Measurements from ENCODE around the gene RASL11A. TPM values are rescaled to one million over a fixed set of nuclear protein-coding genes. Genes with fewer than 3 reads are reported as not detected.

Gene RASL11A
- total and polyA plus RNA-seq, 2 of the 8 experiments (the other 6 are each of a cell fraction or from before 2014, with no cell fraction given): 2.9 to 6.8 TPM

- Histone ChIP-seq H3K9ac (replicated peaks in 1 of 4; ENCODE audit: extremely low read depth in 1 of 4, low read depth in 3 of 4, low read length in 3 of 4) (peak overlapping the region; percentile 95 to 100 (median 100)), H3K79me1 (ENCODE audit: low read depth, low read length) (no peaks in the 10 kb centered on the region; the same call in 1 of the 2 replicates), H3K23ac (ENCODE audit: insufficient read length) (no peak overlapping the region), H2BK5ac (ENCODE audit: low read depth, low read length) (peak overlapping the region; percentile 100; the same call in 1 of the 2 replicates), H2BK20ac (ENCODE audit: low read length) (no peak overlapping the region), H2BK12ac (ENCODE audit: low read depth, low read length) (no peak overlapping the region), H3K36me3 (ENCODE audit: control insufficient read depth in 2 of 4, insufficient read depth in 4 of 4, low read length in 3 of 4) (peaks cover 9 to 44% (median 25%) of the 10 kb centered on the region in 4 experiments), H3K4me3 (ENCODE audit: extremely low read depth in 1 of 4, insufficient read depth in 2 of 4, low read depth in 3 of 4, low read length in 4 of 4) (peak overlapping the region; percentile 98 to 99 (median 98)), H3K27me3 (replicated peaks in 1 of 4; ENCODE audit: control insufficient read depth in 3 of 4, extremely low read depth in 1 of 4, insufficient read depth in 3 of 4, low read length in 3 of 4) (no peaks in the 10 kb centered on the region), H2AK5ac (ENCODE audit: low read depth, low read length) (0 out of 2 replicates have a peak overlapping the region, but pooled peaks have one; percentile 84), H3K4ac (replicated peaks; ENCODE audit: insufficient read length, low read depth, low read length) (no peak overlapping the region), H2AFZ (ENCODE audit: low read length) (no peak overlapping the region), H3K18ac (ENCODE audit: extremely low read depth, low read length) (no peak overlapping the region), H3K56ac (replicated peaks; ENCODE audit: insufficient read length, low read depth, low read length) (no peak overlapping the region), H3K14ac (ENCODE audit: insufficient read length) (no peak overlapping the region), H3K27ac (ENCODE audit: low read depth, low read length) (peak overlapping the region; percentile 99), H3K23me2 (ENCODE audit: low read depth, low read length) (0 out of 2 replicates have a peak, but pooled peaks cover 5% of the 10 kb centered on the region), H4K5ac (ENCODE audit: insufficient read length, low read depth, low read length) (no peak overlapping the region), H3K4me2 (ENCODE audit: insufficient read depth in 1 of 2, low read depth in 2 of 2, low read length in 2 of 2) (peak overlapping the region; percentile 57 to 85), H3K4me1 (replicated peaks in 1 of 4; ENCODE audit: control insufficient read depth in 3 of 4, insufficient read depth in 4 of 4, low read length in 3 of 4) (peaks cover 0 to 4% (median 2%) of the 10 kb centered on the region in 4 experiments; a peak in 2 of 7 replicates), H4K8ac (ENCODE audit: extremely low read depth, insufficient read depth, low read length) (no peak overlapping the region), H3K9me3 (ENCODE audit: insufficient read depth in 2 of 2, low read depth in 1 of 2, low read length in 1 of 2) (no peaks in the 10 kb centered on the region), H4K20me1 (replicated peaks in 1 of 2; ENCODE audit: control insufficient read depth in 1 of 2, insufficient read depth in 2 of 2, low read length in 2 of 2) (peaks cover 4% of the 10 kb centered on the region in 2 experiments), H4K91ac (replicated peaks; ENCODE audit: insufficient read length, low read length) (no peak overlapping the region), H2BK15ac (ENCODE audit: low read length) (no peak overlapping the region), H2BK120ac (replicated peaks; ENCODE audit: low read depth, low read length) (no peak overlapping the region), H3K79me2 (ENCODE audit: control insufficient read depth in 1 of 2, insufficient read depth in 2 of 2, low read length in 2 of 2) (peaks cover 17 to 65% of the 10 kb centered on the region in 2 experiments)
- POLR2A ChIA-PET (ENCODE audit: partially characterized antibody): interaction anchor here (0.9 to 8.3 kb wide), 6 partner anchors 12 to 230 kb away, joined by 3 to 197 read pairs (median 4); partner anchors contain the start of gene RASL11A
- DNase-seq (ENCODE audit: low read depth in 1 of 2, low spot score in 2 of 2): no peak
- no peak for FAIRE-seq
- CTCF ChIA-PET (ENCODE audit: partially characterized antibody): interaction anchor here (0.8 kb wide), 1 partner anchor 107 kb away, joined by 3 read pairs; no protein-coding TSS in a partner anchor
- no peak for TF ChIP-seq CTCF (IDR thresholded peaks at IDR 0.05; ENCODE audit: control extremely low read depth in 1 of 3, insufficient read depth in 1 of 3, low read depth in 1 of 3, low read length in 3 of 3)
- TF ChIP-seq KDM1A (IDR thresholded peaks at IDR 0.05; ENCODE audit: borderline replicate concordance, low read length): no peak
- TF ChIP-seq ATF2 (IDR thresholded peaks at IDR 0.05; ENCODE audit: low read length): no peak
- TF ChIP-seq RBBP5 (IDR thresholded peaks at IDR 0.05; ENCODE audit: borderline replicate concordance, low read depth, low read length): no peak
- no peak for TF ChIP-seq HDAC2 (IDR thresholded peaks at IDR 0.05; ENCODE audit: borderline replicate concordance in 1 of 2, low read depth in 2 of 2, low read length in 2 of 2)
- no peak for TF ChIP-seq EZH2 (IDR thresholded peaks at IDR 0.05; ENCODE audit: low read depth, low read length, severe bottlenecking)
- TF ChIP-seq POLR2AphosphoS5 (IDR thresholded peaks at IDR 0.05; ENCODE audit: low read depth, low read length): no peak
- no peak for TF ChIP-seq RAD21 (IDR thresholded peaks at IDR 0.05 in 1 of 2, conservative IDR thresholded peaks at IDR 0.05 in 1 of 2; ENCODE audit: low read depth in 2 of 2, low read length in 2 of 2)
Measured at GRCh38 chr13:27252467-27252866, 18.2 kb upstream of the RASL11A start.

All from H1 (cell line).